ENCODE measurements around the gene MYBL2. TPM values are rescaled to one million over a fixed set of nuclear protein-coding genes. Genes with fewer than 3 reads are reported as not detected.

Gene MYBL2
- total and polyA plus RNA-seq, 2 experiments from 2014 or later = 6.1 to 11.7 TPM

DNA sequence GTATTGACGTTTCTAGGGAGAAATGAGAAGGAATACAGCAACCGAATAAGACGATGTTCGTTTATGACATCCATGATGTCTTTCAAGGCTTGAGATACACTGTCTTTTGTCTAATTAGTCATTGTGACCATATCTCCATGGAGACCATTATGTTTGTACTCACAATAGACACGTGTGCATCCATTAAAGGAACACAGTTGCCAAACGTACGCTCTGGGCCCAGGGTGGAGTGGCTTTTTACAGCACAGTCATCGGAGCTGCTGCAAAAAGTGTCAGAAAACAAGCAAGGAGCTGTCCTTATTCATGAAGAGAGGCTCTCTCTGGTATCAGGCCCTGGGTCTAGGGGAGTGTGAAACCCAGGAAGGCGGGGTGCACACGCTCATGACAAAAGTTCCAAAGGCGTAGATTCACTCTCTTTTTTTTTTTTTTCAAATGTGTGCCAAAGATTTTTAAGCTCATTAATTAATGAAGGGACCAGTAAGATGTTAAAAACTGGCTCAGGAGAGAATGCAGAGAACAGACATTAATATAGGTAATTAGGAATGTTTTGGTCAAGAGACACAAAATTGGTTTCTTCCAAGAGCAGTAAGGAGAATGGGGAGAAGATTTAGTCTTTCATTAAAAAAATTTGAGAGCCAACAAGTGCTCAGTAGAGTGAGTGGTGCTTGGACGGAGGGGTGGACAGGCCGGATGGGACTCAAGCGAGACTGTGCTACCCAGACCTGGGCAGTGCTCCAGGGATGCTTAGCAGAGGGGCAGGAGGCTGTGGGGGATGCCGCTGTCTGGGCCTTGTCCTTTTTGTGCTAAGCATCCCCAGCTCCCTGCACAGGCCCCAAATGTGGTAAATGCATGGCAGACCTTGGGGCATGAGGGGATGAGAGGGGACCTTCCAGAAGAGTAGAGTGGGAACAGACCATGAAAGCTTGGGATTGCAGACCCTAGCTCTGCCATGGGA lies 94.7 kb downstream of the MYBL2 start:
- WGBS, 2 experiments (ENCODE audit: low coverage in 1 of 2, low lambda C conversion rate in 2 of 2, missing lambda C conversion rate in 2 of 2) = 53 to 56% methylated on average over 15 of the region's 15 CpGs
- Histone ChIP-seq H2AFZ (no peak overlapping the region), H3K4me3 (no peak overlapping the region), H3K79me2 (ENCODE audit: insufficient read depth) (no peaks in the 10 kb centered on the region), H3K9ac (no peak overlapping the region; the same call in 1 of the 2 replicates), H3K27ac (no peak overlapping the region), H3K4me1 (ENCODE audit: insufficient read depth) (no peaks in the 10 kb centered on the region), H4K20me1 (ENCODE audit: insufficient read depth) (no peaks in the 10 kb centered on the region), H3K9me3 (ENCODE audit: low read depth) (no peaks in the 10 kb centered on the region), H3K9me2 (ENCODE audit: insufficient read depth) (no peaks in the 10 kb centered on the region), H3K27me3 (replicated peaks; ENCODE audit: insufficient read depth) (peaks cover 11% of the 10 kb centered on the region; the same call in 1 of the 2 replicates), H3K4me2 (ENCODE audit: unreplicated experiment) (no peak overlapping the region), H3F3A (ENCODE audit: insufficient read depth) (peaks cover 3% of the 10 kb centered on the region; the same call in 1 of the 2 replicates), H3K36me3 (ENCODE audit: low read depth) (no peaks in the 10 kb centered on the region)
- TF ChIP-seq EZH2phosphoT487 (IDR thresholded peaks at IDR 0.05; ENCODE audit: insufficient read depth, low read depth) (no peak), EZH2 (IDR thresholded peaks at IDR 0.05; ENCODE audit: insufficient read depth, poor library complexity, severe bottlenecking) (no peak)
- peak; percentile 58 for DNase-seq
- in situ Hi-C loops (cut with MboI) = no loop called here

DNA sequence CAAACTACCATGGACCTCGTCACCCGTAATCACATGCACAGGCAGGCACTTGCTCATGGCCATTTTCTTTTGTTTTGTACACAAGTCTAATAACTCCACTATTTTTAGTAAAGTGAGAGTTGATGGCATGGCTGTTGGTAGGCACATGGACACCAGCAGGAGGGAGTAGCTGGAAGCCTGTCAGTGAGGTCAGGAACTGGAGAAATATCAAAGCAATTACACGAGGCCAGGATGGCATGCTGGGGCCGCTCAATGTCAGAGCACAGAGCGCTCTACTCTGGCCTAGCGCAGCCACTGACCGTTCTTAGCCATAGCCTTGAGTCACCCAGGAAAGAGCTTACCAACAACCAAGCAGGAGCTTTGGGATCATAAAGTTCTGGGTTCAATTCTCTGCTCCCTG lies 96.0 kb downstream of the MYBL2 start:
- no peak for DNase-seq
- in situ Hi-C loops (cut with MboI) = no loop called here
- Histone ChIP-seq H4K20me1 (ENCODE audit: insufficient read depth) (no peaks in the 10 kb centered on the region), H3K9me2 (ENCODE audit: insufficient read depth) (no peaks in the 10 kb centered on the region), H3K4me3 (no peak overlapping the region), H3K4me1 (ENCODE audit: insufficient read depth) (peaks cover 1% of the 10 kb centered on the region; the same call in 1 of the 2 replicates), H3K9me3 (ENCODE audit: low read depth) (no peaks in the 10 kb centered on the region), H2AFZ (no peak overlapping the region), H3F3A (ENCODE audit: insufficient read depth) (0 out of 2 replicates have a peak, but pooled peaks cover 1% of the 10 kb centered on the region), H3K79me2 (ENCODE audit: insufficient read depth) (no peaks in the 10 kb centered on the region), H3K27me3 (replicated peaks; ENCODE audit: insufficient read depth) (peaks cover 15% of the 10 kb centered on the region; the same call in 1 of the 2 replicates), H3K4me2 (ENCODE audit: unreplicated experiment) (no peak overlapping the region), H3K27ac (no peak overlapping the region), H3K9ac (no peak overlapping the region), H3K36me3 (ENCODE audit: low read depth) (no peaks in the 10 kb centered on the region)
- no peak for TF ChIP-seq EZH2phosphoT487 (IDR thresholded peaks at IDR 0.05; ENCODE audit: insufficient read depth, low read depth)
- TF ChIP-seq EZH2 (IDR thresholded peaks at IDR 0.05; ENCODE audit: insufficient read depth, poor library complexity, severe bottlenecking) = no peak
- WGBS, 2 experiments (ENCODE audit: low coverage in 1 of 2, low lambda C conversion rate in 2 of 2, missing lambda C conversion rate in 2 of 2) = 79 to 83% methylated on average over 7 of the region's 7 CpGs

DNA sequence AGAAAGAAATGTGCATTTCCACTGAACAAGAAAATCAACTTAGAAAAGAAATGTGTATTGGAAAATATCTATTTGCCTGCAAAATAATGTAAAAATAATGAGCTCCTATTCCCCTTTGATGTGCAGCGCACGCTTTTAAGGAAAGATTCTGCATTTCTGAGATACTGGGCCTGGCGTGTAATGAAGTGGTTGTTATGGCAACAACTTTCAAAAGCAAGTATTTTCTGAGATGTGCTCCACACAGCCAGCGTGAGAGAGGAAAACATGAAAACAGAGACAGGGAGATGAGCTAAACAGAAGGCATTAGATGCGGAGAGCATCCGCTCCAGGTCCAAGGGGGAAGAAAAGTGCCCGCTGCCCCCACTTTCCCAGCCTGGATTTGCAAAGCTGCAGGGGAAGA lies 99.0 kb downstream of the MYBL2 start:
- H3K4me3 ChIP-seq = no peak overlapping the region
- H3K9ac ChIP-seq = no peak overlapping the region
- 69 to 77% methylated on average over 7 of the region's 7 CpGs for WGBS, 2 experiments (ENCODE audit: low coverage in 1 of 2, low lambda C conversion rate in 2 of 2, missing lambda C conversion rate in 2 of 2)
- no peaks in the 10 kb centered on the region for H4K20me1 ChIP-seq (ENCODE audit: insufficient read depth)
- H3F3A ChIP-seq (ENCODE audit: insufficient read depth) = 0 out of 2 replicates have a peak, but pooled peaks cover 9% of the 10 kb centered on the region
- no peaks in the 10 kb centered on the region for H3K79me2 ChIP-seq (ENCODE audit: insufficient read depth)
- no peak for DNase-seq
- H3K27ac ChIP-seq = no peak overlapping the region
- no peaks in the 10 kb centered on the region for H3K9me2 ChIP-seq (ENCODE audit: insufficient read depth)
- in situ Hi-C loops (cut with MboI) = no loop called here
- peaks cover 4% of the 10 kb centered on the region; the same call in 1 of the 2 replicates for H3K4me1 ChIP-seq (ENCODE audit: insufficient read depth)
- H3K9me3 ChIP-seq (ENCODE audit: low read depth) = no peaks in the 10 kb centered on the region
- peaks cover 20% of the 10 kb centered on the region for H3K27me3 ChIP-seq (replicated peaks; ENCODE audit: insufficient read depth)
- no peak overlapping the region for H2AFZ ChIP-seq
- no peak overlapping the region for H3K4me2 ChIP-seq (ENCODE audit: unreplicated experiment)
- H3K36me3 ChIP-seq (ENCODE audit: low read depth) = no peaks in the 10 kb centered on the region
- TF ChIP-seq EZH2phosphoT487 (IDR thresholded peaks at IDR 0.05; ENCODE audit: insufficient read depth, low read depth) = no peak
- TF ChIP-seq EZH2 (IDR thresholded peaks at IDR 0.05; ENCODE audit: insufficient read depth, poor library complexity, severe bottlenecking) = no peak

Other genes with a start within 250 kb of the MYBL2 start
- 44.0 and 44.8 TPM in 2 replicates for gene SRSF6, start 209.2 kb upstream of the MYBL2 start, total RNA-seq (2014; rRNA removed; shearing (Covaris generic))
- 87.5 and 94.7 TPM in 2 replicates for gene SRSF6, start 209.2 kb upstream of the MYBL2 start, polyA plus RNA-seq (2016; fragmentation: Nextera tagmentation; extraction: Ambion mirVana)
- gene L3MBTL1, start 159.4 kb upstream of the MYBL2 start, total RNA-seq (2014; rRNA removed; shearing (Covaris generic)) = 0.22 and 1.3 TPM in 2 replicates
- gene L3MBTL1, start 159.4 kb upstream of the MYBL2 start, polyA plus RNA-seq (2016; fragmentation: Nextera tagmentation; extraction: Ambion mirVana) = 0.29 and 0.35 TPM in 2 replicates
- gene SGK2, start 108.1 kb upstream of the MYBL2 start, total RNA-seq (2014; rRNA removed; shearing (Covaris generic)) = not detected in 2 replicates
- not detected in 2 replicates for gene SGK2, start 108.1 kb upstream of the MYBL2 start, polyA plus RNA-seq (2016; fragmentation: Nextera tagmentation; extraction: Ambion mirVana)
- gene IFT52, start 76.2 kb upstream of the MYBL2 start, total RNA-seq (2014; rRNA removed; shearing (Covaris generic)) = 40.2 and 53.9 TPM in 2 replicates
- 48.5 and 51.7 TPM in 2 replicates for gene IFT52, start 76.2 kb upstream of the MYBL2 start, polyA plus RNA-seq (2016; fragmentation: Nextera tagmentation; extraction: Ambion mirVana)
- gene GTSF1L, start 59.9 kb downstream of the MYBL2 start, total RNA-seq (2014; rRNA removed; shearing (Covaris generic)) = not detected in 2 replicates
- not detected in 2 replicates for gene GTSF1L, start 59.9 kb downstream of the MYBL2 start, polyA plus RNA-seq (2016; fragmentation: Nextera tagmentation; extraction: Ambion mirVana)
- gene TOX2, start 247.7 kb downstream of the MYBL2 start, total RNA-seq (2014; rRNA removed; shearing (Covaris generic)) = 0.97 and 4.3 TPM in 2 replicates
- gene TOX2, start 247.7 kb downstream of the MYBL2 start, polyA plus RNA-seq (2016; fragmentation: Nextera tagmentation; extraction: Ambion mirVana) = 13.9 and 15.9 TPM in 2 replicates

All from GM23248 (cell line).